ENCODE data around the gene IMPA2.
"Not testable (repeated sequence)": the region's sequence is repeated elsewhere in the genome, so short reads cannot be mapped to it uniquely, and the experiment has no call there.

The IMPA2 gene

DNA sequence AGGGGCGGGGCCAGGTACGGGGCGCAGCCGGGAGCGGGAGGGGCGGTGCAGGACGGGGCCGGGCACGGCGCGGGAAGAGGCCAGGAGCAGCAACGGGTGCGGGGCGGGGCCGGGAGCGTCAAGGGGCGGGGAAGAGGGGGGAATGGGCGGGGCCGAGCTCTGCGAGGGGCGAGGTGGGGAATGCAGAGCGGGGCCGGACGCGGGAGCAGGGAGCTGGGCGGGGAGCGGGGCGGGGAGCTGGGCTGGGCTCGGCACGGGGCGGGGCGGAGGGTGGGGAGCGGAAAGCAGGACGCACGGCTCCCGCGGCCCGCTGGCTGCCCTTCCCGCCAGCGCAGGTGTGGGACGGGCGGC, at the start of gene IMPA2:
TSS of gene IMPA2 (plus strand) at position 316 of the 351 bp plus-strand sequence. CDS start 163 bp downstream, outside the sequence.
- DNase-seq, result no peak

DNA sequence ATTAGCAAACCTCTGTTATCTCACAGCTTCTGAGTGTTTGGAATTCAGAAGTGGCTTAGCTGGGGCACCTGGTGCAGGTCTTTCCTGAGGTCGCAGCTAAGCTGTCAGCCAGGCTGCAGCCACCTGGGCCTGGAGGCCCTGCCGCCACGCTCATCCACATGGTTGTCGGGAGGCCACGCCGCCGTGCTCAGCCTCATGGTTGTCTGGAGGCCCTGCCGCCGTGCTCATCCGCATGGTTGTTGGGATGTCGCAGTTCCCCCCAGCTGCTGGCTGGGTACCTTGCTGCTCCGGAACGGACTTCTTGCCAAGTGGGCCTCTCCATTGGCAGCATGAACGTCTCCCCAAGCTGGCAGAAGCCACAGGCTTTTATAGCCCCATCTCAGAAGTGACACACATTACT, 48.9 kb upstream of the IMPA2 start:
- DNase-seq, result no peak

DNA sequence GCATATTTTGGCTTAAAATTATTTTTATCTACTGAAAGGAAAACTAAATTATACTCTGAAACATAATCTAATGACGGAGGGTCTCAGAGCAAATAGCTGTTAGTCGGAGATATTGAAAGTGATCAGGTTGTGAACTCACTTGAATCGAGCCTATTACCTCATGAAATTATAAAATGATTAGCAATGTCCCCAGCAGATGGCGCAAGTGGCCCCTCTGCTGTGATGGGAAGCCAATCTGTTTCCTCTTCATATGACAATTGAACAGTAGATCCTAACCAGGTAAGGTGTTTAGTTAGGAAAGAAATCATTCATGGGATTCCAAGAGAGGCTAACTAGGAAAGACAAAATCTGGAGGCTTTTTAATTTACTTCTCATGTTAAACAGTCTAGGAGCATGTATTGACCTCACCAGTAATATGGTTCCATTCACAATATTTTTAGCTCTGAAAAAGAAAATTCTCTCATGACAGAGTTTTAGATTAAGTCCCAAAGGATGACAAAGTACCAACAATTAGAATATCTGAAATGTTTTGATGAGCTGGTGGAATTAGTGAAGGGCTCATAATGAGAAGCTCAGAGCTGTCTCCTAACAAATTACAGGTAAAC, 43.3 kb upstream of the IMPA2 start:
- DNase-seq, result peak; percentile 11 to 68

DNA sequence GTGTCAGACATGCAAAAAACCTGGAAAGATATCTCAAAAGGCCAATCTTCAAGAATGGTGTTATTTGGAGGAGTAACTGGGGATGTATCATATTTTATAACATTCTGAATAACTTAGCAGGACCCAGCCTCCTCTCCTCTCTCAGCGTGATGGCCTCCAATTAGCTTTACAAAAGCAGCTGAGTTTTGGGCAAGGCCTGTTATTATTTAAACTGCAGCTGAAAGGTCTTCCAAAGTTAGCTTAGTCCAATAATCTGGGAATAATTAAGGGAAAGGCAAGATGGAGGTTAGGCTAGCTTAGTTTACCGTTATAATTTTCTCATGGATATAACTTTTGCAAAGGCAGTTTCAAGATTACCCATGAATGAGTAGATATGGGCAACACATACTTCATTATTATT, 40.4 kb upstream of the IMPA2 start:
- no peak for DNase-seq

DNA sequence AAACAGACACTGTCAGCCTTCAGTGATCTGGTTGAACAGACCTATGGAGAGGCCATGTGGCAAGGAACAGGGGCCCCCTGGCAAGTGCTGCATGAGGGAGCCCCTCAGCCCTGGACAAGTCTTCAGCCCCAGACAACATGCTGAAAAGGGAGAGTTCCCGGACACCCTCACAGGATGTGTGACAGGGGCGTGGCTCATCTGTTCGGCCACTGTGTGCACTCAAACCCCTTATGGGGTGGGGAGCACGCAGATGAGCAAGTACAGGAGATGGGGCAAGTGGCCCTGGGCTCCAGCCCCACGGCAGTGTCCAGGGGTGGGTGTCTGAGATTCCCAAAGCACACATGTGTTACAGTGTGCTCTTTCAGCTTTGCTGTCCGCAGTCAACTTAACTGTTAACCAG, 37.8 kb upstream of the IMPA2 start:
- DNase-seq, result no peak

DNA sequence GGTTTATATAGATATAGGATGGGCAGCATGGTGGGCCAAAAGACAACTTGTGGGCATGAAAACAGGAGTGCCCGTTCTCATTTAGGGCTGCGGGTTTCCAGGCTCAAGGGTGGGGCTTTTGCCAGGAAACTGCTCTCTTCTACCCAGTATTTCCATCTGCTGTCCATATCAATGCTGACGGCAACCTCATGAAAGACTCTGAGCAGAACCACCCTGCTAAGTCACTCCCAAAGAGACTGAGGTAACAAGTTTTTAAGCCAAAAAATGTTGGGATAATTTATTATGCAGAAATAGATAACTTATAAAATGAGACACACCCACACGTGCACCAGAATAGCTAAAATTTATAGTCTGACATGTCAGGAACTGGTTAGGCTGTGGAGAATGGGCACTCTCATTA, 37.1 kb upstream of the IMPA2 start:
- no peak for DNase-seq

DNA sequence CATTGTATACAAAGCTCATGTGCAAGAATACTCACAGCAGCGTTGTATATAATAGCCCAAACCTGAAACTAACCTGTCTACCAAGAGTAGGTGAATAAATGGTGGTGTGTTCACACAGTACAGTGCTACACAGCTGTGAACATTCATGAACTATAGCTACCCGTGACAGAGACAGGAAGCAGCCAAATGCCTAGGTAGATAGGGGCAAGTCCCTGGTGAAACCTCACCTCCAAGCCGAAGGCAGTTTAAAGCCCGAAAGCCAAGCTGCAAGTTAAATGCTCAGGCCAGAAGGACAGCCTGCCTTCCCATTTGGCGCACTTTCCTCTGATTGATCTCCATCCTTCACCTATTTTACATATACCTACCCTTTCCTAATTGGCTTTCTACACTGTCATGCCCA, 36.5 kb upstream of the IMPA2 start:
- no peak for DNase-seq

DNA sequence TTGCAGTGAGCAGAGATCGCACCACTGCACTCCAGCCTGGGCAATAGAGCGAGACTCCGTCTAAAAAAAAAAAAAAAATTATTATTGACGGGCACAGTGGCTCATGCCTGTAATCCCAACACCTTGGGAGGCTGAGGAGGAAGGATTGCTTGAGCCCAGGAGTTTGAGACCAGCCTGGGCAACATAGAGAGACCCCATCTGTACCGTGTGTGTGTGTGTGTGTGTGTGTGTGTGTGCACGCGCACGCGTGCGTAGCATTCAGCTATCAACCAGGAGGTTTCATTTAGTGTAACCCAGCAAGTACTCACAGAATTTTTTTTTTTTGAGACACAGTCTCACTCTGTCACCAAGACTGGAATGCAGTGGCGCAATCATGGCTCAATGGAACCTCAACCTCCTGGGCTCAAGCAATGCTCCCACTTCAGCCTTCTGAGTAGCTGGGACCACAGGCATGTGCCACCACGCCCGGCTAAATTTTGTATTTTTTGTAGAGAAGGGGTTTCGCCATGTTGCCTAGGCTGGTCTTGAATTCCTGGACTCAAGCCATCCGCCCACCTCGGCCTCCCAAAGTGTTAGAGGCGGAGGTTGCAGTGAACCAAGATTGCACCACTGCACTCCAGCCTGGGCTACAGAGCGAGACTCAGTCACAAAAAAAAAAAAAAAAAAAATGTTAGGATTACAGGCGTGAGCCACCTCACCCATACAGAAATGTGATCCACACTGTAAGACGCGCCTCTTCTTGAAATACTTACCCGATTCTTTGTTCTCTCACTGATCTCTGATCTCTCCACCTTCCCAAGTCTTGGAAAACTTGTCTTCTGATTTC, 35.3 kb upstream of the IMPA2 start:
- not testable (repeated sequence) for DNase-seq

DNA sequence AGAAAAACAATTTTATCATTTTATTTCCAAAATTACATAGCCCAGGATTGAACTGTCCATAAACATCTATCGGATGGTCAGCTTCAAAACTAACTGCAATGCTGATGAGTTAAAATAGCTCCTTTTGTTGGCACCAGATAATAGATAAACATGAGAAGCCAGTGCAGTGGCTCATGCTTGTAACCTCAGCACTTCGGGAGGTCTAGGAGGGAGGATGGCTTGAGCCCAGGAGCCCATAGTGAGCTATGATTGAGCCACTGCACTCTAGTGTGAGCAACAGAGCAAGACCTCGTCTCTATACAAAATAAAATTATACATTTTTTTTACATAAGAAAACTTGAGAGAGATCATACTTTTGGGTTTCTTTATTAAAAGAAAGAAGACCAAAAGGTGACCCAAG, 34.6 kb upstream of the IMPA2 start:
- no peak for DNase-seq

DNA sequence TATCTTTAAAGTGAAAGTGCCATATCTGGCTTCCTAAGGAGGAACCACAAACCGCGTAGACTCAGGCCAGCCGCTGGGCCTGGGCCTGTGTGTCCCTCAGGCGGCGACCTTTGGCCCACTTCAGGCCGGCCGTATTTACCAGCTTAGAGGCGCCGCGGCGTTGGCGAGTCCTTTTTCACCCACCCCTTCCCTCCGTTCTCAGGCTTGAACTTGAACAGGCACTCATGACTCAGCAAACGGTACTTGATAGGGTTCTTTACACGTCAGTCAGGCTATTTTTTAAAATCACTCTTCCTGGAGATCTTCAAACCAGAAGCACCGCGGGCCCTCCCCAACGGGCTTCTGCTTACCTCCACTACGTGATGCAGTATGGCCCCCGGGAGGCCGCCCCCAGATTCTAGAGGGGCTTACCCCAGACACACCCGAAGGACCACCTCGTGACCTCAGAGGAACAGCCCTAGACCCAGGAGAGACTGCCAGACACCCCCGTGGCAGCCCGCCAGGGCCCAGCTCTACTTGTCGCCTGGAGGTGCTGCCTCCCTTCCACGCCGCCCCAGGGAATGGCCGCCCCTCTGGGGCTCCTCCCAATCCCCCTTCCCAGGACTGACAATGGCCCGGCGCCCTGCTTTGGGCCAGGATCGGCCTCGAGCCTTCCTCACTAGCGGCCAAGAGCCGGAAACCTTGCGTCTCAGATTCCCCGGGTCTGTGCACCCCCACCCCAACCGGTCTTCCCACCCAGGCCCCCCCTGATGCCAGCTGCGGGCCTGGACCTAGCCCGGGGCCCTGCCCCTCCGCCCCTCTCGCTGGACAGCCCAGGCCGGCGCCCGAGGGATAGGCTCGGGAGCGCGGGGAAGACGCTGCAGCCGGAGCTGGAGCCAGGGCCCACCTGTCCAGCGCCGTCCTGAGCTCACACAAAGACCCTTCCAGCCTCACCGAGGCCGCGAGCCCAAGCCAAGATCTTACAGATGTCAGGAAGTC, 33.8 kb upstream of the IMPA2 start:
- DNase-seq, result no peak

DNA sequence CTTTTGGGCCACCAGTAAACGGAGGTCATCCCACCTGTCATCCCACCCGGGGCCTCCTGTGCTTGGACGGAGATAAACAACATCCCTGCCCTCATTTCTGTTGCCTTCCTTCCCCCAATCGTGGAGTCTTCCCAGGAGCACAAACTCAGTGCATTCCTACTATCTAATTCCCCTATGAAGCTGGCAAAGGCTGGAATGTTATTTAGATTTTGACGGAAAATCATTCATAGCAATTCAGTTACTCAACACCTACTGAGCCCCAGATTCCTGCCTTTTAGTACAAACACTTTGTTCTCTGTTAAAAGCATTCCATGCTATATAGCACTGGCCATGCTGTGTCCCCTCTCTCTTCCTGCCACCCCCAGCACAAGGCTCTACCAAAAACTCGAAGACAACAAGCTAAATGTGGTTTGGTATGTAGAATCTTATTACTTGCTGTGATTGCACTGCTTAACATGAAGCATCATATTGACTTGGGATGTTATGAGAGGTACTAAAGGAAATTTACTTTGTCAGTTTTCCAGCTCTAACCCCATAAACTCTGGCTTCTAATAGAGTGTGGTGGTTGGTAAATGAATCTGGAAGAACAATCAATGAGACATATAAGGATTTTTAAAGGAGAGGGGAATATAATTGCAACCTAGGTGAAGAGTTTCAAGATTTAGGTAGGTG, 32.3 kb upstream of the IMPA2 start:
- DNase-seq, result no peak

DNA sequence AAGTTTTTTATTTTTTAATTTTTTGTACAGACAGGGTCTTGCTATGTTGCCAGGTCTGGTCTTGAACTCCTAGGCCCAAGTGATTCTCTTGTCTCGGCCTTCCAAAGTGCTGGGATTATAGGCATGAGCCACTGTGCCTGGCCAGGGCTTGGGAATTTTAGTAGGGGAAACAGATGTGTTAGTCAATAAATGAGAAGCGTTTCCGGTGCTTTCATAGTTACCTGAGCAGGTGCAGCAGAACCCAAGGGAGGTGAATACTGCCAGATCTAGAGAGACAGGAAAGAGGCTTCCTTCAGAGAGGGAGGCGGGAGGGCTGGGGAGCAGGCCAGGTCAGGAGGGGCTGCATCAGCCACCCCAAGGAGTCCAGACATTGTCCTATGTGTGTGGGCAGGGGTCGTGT, 30.5 kb upstream of the IMPA2 start:
- DNase-seq, result no peak

DNA sequence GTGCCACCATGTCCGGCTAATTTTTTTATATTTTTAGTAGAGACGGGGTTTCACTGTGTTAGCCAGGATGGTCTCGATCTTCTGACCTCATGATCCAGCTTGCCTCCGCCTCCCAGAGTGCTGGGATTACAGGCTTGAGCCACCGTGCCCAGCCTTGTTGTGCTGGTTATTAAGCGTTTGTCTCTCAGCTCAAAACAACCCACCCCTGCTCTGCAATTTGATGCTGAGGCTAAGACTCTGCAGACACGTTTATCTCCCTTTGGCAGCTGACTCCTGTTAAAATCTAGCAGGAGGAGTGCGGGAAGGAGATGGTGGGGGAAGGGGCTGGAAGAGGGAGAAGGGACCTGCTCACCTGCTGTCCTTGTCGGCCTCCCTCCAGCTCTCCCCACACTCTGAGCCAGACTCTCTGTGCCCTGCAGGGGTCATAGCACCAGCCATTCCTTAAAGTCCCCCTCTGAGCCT, 29.9 kb upstream of the IMPA2 start:
- peak in 1 of 2 experiments; percentile 45 for DNase-seq

DNA sequence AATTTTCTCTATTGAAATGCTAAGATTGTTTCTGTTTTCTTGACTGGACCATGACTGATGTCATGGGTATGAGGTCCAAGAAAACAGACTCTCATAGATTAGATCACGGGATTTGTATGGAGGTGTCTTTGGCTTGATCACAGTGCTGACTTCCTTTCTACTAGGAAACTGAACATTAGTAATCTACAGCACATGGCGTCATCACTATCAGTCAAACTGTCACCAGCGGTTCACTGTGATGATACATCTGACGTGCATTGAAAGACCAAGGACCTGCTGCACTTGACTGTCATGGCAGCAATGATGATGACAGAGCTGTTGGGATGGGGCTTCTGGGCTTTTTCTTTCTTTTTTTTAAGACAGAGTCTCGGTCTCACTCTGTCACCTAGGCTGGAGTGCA, 28.2 kb upstream of the IMPA2 start:
- DNase-seq, result no peak

DNA sequence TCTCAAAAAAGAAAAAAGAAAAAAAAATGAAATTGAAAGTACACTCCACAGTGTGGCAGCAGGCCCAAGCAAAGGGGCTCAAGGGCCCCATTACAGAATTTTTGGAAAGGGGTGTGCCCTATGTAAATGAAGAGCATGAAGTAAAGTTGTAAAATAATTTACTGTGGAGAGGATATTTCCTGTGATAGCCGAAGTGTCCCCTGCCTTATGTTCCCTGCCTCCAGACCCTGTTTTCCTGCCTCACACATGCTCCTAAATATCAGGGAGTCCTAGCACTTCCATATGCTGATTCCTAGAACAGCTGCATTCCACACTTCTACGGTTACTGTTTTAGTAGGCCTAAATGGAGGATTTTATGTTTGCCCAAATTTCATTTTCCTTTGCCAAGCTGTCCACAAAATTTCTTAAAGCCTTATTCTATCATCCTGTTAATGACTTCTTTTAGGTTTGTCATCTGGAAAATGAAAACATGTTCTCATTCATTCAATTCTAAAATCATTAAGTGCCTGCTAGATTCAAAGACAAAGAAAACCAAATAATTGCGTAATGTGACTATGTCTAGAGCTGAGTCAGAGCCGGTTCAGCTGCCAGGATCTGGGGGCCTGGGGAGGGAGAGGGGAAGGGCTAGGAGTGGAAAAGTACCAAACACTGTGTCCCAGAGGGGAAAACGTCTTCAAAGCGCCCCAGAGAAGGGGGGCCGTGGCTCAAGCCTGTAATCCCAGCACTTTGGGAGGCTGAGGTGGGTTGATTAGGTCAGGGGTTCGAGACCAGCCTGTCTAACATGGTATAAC, 25.9 kb upstream of the IMPA2 start:
- DNase-seq, result peak in 1 of 2 experiments; percentile 55

DNA sequence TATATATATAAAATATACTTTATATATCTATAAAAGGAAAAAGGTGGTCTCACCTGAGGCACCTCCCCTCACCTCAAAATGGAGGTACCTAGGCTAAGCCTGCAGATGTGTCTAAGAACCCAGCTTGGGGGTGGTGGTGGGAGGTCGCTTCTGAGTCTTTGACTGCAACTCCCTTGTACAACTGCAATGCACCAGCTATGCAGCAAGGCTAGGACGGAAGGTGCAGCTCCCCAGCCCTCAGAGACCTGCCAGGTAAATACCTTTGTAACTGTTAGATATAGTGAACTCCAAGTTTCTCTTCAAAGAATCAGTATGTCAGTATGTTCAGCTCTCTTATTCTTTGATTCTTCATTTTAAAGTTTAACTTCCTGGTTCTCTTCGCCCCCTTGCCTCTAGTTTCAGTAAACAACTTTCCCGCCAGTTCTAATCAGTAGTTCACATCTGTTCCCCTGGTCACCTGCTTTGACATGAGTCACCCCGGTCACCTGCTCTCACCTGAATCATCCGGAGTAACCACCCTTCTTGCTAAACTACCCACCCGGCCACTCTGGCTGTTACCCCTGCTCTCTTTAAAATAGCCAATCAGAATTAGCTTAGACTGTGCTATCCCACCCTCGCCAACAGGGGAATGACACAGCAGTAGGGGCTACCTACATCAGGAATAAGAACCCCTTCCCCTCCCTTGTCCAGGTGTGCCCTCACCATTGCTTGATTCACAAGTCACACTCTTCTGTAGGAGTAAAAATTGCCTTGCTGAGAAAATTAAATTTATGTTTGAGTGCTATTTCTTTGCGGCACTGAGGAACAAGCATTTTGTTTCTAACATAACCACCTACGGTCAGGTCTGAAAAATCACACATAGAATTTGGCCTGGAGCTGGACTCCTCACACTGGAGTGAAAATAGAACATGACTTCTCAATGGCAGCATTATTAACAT, 24.7 kb upstream of the IMPA2 start:
- DNase-seq, result no peak

DNA sequence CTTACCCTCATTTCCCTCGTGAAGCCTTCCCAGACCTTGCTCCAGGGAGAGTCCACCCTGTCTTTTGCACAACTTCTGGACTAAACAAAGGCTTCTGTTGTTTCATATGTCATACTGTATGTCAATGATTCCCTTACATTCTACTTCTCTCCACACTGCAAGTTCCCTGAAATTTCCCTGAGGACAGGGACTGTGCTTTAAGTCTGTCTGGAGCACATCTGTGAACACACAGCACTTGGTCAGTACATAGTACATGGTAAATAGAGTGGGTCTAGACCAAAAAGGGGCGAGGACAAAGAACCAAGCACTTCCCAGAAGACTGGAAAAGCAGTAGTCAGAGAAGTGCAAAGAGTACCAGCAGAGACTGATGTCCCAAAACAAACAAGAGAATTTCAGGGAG, 23.7 kb upstream of the IMPA2 start:
- no peak for DNase-seq

DNA sequence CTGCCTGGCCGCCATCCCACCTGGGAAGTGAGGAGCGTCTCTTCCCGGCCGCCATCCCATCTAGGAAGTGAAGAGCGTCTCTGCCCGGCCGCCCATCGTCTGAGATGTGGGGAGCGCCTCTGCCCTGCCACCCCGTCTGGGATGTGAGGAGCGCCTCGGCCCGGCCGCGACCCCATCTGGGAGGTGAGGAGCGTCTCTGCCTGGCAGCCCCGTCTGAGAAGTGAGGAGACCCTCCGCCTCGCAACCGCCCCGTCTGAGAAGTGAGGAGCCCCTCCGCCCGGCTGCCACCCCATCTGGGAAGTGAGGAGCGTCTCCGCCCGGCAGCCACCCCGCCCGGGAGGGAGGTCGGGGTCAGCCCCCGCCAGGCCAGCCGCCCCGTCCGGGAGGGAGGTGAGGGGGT, 21.7 kb upstream of the IMPA2 start:
- not testable (repeated sequence) for DNase-seq

DNA sequence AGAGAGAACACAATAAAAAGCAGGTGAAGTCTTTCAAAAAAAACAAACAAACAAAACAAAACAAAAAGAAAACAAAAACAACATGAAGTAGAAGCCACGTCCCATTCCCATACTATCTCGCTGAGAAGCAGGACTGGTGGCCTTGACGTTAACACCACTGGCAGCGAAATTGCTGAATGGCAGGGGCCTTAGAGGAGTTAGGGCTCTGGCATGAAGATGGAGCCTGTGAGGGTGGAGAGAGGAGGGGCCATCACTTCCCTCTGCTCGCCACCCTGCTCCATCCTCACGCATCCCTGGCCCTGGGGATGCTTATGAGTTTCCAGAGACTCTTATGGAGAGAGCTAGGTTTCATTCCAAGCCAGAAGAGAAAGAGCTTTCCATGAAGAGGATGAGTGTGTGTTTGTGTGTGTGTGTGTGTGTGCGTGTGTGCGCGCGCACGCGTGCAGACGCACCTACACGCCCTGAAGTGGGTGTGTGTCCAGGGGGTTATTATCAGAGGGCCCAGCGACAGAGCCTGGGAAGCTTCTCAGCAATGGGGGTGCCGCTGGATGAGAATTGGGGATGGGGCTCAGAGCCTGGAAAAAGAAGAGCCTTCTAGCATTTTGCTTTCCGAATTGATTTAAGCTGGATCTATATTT, 20.4 kb upstream of the IMPA2 start:
- DNase-seq, result peak in 1 of 2 experiments; percentile 13

DNA sequence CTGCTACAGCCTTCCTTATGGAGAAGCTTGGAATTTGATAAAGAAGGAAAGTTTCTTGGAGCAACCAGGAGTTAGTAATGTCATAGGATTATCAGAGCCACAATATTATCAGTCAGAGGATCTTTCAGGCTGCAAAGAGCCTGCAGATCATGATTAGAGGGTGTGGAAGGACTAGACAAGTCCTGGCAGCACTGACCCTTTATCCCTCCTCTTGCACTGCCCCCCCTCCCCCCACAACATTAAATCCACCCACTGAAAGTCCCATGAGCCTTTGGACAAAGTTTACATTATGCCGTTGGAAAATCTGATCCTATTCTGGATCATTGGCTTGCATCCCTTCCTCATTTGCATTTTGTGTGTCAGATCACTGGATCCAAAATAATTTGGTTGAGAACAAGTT, 18.7 kb upstream of the IMPA2 start:
- DNase-seq, result no peak
